GM08714 (cell line): Measurements from ENCODE around the gene TEX22.

ENCODE experiments used
- H3K4me3 ChIP-seq: fragments of 200-500 bp; sonication (Bioruptor generic); 2 replicates; pipeline ENCODE4 v1.5.1; 2014; ENCODE audit warnings: mild to moderate bottlenecking, low read length, inconsistent platforms
- ZNF274 ChIP-seq: IDR thresholded peaks from 2 replicates; pipeline ENCODE4 v1.6.1; 2012; ENCODE audit warnings: mild to moderate bottlenecking, low read depth, low read length

The TEX22 gene

GRCh38 chr14:105376521-105377440 is 21.6 kb upstream of the TEX22 start:
- TF ChIP-seq ZNF274 = no peak
- H3K4me3 ChIP-seq = no peak overlapping the region

GRCh38 chr14:105377555-105378182 is 20.7 kb upstream of the TEX22 start:
- no peak overlapping the region for H3K4me3 ChIP-seq
- TF ChIP-seq ZNF274 = no peak

- TF ChIP-seq ZNF274 = no peak
- H3K4me3 ChIP-seq = no peak overlapping the region
Observed at GRCh38 chr14:105378199-105378598, 20.1 kb upstream of the TEX22 start.

- no peak for TF ChIP-seq ZNF274
- H3K4me3 ChIP-seq = no peak overlapping the region
Observed at GRCh38 chr14:105378873-105379685, 19.3 kb upstream of the TEX22 start.

GRCh38 chr14:105379946-105380345 is 18.4 kb upstream of the TEX22 start:
- TF ChIP-seq ZNF274 = no peak
- no peak overlapping the region for H3K4me3 ChIP-seq

- no peak for TF ChIP-seq ZNF274
- no peak overlapping the region for H3K4me3 ChIP-seq
Observed at GRCh38 chr14:105380756-105381155, 17.6 kb upstream of the TEX22 start.

- no peak overlapping the region for H3K4me3 ChIP-seq
- no peak for TF ChIP-seq ZNF274
Observed at GRCh38 chr14:105381446-105382342, 16.6 kb upstream of the TEX22 start.

- H3K4me3 ChIP-seq = no peak overlapping the region
- no peak for TF ChIP-seq ZNF274
Observed at GRCh38 chr14:105382343-105383082, 15.8 kb upstream of the TEX22 start.

GRCh38 chr14:105383083-105383730 is 15.1 kb upstream of the TEX22 start:
- TF ChIP-seq ZNF274 = no peak
- no peak overlapping the region for H3K4me3 ChIP-seq

- no peak overlapping the region for H3K4me3 ChIP-seq
- TF ChIP-seq ZNF274 = no peak
Observed at GRCh38 chr14:105384041-105384557, 14.2 kb upstream of the TEX22 start.

- TF ChIP-seq ZNF274 = no peak
Observed at GRCh38 chr14:105384605-105385321, 13.6 kb upstream of the TEX22 start.

GRCh38 chr14:105385322-105385637 is 13.1 kb upstream of the TEX22 start:
- no peak for TF ChIP-seq ZNF274
- no peak overlapping the region for H3K4me3 ChIP-seq

More at GRCh38 chr14:105384605-105385321, 13.6 kb upstream of the TEX22 start:
- H3K4me3 ChIP-seq = no peak overlapping the region
